G401 (cell line): ENCODE results near the gene KDM8. TPM values are rescaled to one million over a fixed set of nuclear protein-coding genes. Genes with fewer than 3 reads are reported as not detected.

Source experiments
- DNase-seq: peaks from one replicate; pipeline ENCODE4 v3.0.0-alpha.2; 2015; ENCODE audit warnings: low spot score
- in situ Hi-C: cut with HindIII; loops from 2 replicates; pipeline ENCODE4 v1.10.0; 2016; ENCODE audit warnings: low sequenced_read_pairs, mixed read lengths
- total RNA-seq: library from RNA; depleted of rRNA; stranded (reverse); fragments of >200 nt; shearing (Covaris generic); gene quantifications from 2 replicates; pipeline ENCODE4 v1.2.3, GENCODE V29; 2014; rRNA removed

The KDM8 gene
- total RNA-seq = 7.4 and 11.5 TPM in 2 replicates

GRCh38 chr16:27203507-27204311 is at the start of gene KDM8:
Gene KDM8 (plus strand): TSS chr16:27203526. CDS start chr16:27210124, 6,598 bp downstream.
- in situ Hi-C loops = no loop called here
- DNase-seq = peak; percentile 98

DNA sequence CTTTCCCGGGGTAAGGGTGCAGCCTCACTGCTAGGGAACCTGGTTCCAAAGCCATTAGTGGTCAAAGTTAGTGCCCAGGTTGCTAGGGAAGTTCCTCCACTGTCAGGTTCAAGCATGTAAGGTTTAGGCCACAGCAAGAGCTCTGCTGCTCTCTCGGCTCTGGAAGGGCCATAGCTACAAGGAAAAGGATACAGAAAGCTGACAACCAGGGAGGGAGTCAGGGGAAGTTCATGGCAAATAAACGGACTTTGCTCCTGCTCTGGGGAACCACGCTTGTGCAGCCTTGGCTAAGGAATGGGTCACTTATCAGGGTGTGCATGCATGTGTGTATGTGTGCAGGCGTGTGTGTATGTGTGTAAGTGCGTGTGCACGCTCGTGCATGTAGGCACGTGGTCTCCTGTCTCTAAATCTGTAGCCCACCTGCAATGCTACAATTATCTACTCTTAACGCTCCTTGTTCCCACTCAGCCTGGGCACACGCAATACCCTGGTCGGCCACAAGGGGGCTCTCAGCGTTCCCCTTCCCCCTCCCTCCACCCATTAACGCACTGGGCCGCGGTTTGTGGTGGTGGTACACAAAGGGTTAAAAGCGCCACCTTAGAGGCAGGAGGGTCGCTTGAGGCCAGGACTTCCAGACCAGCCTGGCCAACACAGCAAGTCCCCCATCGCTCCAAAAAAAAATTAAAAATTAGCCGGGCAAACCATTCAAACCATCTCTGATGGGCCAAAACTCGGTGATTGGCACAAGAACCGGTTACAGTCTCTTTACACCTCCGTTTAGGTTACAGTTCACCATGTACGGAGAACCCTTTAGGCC is 48.4 kb upstream of the KDM8 start:
- DNase-seq = peak; percentile 58
- in situ Hi-C loops = no loop called here

DNA sequence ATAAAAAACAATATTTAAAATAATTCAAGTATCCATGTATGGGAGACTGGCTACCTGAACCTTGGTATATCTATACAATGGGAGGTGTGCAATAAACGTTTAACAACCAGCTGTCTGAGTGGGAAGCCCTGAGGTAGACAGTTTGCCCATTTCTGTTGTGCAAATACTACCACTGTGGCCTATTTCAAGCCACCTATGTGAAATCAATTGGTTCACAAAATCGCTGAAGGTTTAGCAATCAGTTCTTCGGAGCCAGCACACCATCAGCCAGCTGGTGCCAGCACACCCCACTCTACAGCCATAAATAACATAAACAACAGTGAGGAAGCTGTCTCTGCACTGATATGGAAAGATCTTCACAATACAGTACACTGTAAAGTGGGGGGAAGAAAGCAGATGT is 46.7 kb upstream of the KDM8 start:
- no peak for DNase-seq
- in situ Hi-C loops = no loop called here

- no peak for DNase-seq
- in situ Hi-C loops = no loop called here
Observed at GRCh38 chr16:27161398-27161797, 41.9 kb upstream of the KDM8 start.

DNA sequence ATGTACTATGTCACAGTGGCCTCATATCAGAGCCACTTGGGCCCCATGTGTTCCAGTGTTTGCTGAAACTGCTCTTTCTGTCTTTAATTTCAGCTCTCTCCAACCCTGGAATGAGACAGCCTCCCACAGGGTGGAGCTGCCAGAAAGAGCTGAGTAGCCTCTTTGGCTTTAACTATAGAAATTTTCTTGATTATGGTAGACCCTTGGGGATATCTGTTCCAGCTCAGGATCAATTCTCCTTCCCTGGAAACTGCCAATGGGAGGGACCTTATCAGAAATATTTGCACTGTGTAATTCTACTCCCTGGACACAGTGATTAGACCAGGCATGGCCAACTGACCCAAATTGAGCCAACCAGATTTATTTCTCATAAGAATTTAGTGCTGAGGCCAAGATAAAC is 39.0 kb upstream of the KDM8 start:
- DNase-seq = no peak
- in situ Hi-C loops = no loop called here

DNA sequence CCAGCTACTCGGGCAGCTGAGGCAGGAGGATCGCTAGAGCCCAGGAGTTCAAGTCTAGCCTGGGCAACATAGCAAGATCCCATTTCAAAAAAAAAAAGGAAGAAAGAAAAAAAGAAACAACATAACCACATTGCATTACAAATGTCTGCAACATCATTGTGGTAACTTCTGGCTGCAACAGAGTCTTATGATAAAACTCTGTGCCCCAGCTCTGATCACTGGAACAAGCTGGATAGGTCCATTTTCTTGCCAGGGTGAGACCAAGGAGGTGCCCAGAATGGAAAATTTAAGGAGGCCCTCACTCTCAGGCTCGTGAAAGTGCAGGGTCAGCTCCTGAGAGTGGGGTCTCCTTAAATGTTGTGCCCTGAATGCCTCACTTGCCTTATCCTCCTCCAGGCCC is 37.8 kb upstream of the KDM8 start:
- in situ Hi-C loops = no loop called here
- no peak for DNase-seq

GRCh38 chr16:27168790-27169189 is 34.5 kb upstream of the KDM8 start:
- in situ Hi-C loops = no loop called here
- no peak for DNase-seq

GRCh38 chr16:27169511-27170071 is 33.7 kb upstream of the KDM8 start:
- in situ Hi-C loops = no loop called here
- DNase-seq = peak; percentile 47

GRCh38 chr16:27171584-27171983 is 31.7 kb upstream of the KDM8 start:
- no peak for DNase-seq
- in situ Hi-C loops = no loop called here

GRCh38 chr16:27174007-27174406 is 29.3 kb upstream of the KDM8 start:
- DNase-seq = peak; percentile 97
- in situ Hi-C loops = no loop called here

GRCh38 chr16:27174798-27175197 is 28.5 kb upstream of the KDM8 start:
- in situ Hi-C loops = no loop called here
- no peak for DNase-seq

DNA sequence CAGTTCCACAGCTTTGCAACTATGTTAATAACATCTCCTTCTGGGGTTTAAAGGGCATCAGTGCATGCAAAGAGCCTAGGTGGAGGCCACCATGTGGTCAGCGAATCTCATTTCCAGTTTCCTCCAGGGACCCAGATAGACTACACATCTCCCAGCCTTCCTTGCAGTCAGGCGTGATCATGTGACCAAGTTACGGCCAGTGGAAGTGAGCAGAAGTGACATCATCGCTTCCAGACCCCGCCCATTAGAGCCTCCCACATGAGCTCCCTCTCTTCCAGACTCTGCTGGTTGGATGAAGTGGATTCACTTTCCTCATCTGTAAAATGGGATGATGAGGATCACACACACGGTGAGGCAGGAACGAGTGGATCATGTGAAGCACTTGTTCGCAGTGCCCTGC is 27.4 kb upstream of the KDM8 start:
- in situ Hi-C loops = no loop called here
- no peak for DNase-seq

DNA sequence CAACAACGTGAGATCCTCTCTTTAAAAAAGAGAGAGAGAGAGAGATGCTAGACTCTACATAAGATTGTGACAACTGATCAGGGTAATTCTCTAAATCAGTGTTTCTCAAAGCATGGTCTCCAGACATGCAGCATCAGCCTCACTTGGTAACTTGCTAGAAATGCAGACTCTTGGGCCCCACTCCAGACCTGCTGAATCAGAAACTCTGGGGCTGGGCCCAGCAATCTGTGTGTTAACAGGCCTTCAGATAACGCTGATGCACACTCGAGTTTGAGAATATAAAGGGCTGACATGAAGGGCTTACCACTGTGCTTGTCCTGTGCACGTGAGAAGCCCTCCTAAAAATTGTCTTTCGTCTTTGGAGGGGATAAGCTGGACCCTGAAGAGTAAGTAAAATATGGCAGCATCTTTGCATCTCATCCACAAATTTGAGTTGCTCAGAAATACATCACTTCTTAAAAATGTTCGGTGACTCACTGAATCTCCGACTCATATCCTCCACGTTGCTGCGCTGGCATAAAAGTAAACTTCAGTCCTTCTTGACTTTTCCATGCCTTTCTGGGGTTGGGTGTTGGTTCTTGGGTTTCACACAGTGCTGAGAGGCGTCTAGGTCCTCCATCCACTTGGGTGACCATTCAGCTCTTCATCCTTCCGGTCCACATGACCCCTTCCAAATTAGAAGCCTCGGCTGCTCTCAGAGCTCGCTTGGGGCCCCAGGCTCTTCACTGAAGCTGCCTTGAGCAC is 26.1 kb upstream of the KDM8 start:
- no peak for DNase-seq
- in situ Hi-C loops = no loop called here

- peak; percentile 68 for DNase-seq
- in situ Hi-C loops = no loop called here
Observed at GRCh38 chr16:27179500-27180072, 23.7 kb upstream of the KDM8 start.

GRCh38 chr16:27181019-27181790 is 22.1 kb upstream of the KDM8 start:
- no peak for DNase-seq
- in situ Hi-C loops = no loop called here

GRCh38 chr16:27182906-27183405 is 20.4 kb upstream of the KDM8 start:
- in situ Hi-C loops = no loop called here
- DNase-seq = no peak

DNA sequence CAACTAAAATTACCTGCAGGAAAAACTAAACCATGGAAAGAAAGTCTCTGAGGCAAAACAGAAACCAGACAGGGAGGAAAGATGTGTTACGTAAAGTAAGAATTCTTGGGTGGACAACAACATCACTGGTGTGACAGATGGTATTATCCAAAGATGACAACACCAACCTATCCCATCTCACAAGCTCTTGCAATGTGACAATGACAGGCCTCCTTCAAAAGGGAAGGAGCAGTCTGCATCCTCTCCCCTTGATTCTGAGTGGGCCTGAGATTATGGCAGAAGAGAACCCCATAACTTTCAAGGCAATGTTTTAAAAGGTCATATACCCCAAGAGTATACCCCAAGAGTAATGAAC is 17.6 kb upstream of the KDM8 start:
- in situ Hi-C loops = no loop called here
- DNase-seq = no peak

GRCh38 chr16:27188633-27189032 is 14.7 kb upstream of the KDM8 start:
- no peak for DNase-seq
- in situ Hi-C loops = no loop called here
